ENCODE data around the gene NUP160.
"Not testable (repeated sequence)": the region's sequence is repeated elsewhere in the genome, so short reads cannot be mapped to it uniquely, and the experiment has no call there.

Gene NUP160

DNA sequence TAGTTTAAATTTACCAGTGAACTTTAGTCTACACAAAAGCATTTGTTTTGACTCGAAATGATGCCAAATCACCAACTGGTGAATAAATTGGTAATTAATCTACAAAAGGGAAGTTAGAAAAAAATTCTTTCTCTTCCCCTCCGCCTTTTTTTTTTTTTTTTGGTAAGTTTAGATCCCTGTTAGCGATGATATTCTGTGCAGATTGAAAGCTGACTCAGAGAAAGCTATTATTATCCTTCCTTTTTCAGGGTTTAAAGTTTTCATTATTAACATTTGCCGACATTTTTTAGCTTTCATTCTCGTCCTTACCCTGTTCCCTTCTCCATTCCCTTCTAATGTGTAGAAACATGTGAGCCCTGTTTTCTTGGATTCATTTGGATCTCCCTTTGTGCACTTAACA, 16.8 kb upstream of the NUP160 start:
- in situ Hi-C loops (cut with MboI; ENCODE audit: low sequenced_read_pairs) = no loop called here

GRCh38 chr11:47863898-47864430, 15.8 kb upstream of the NUP160 start:
- in situ Hi-C loops (cut with MboI; ENCODE audit: low sequenced_read_pairs) = no loop called here

- in situ Hi-C loops (cut with MboI; ENCODE audit: low sequenced_read_pairs) = no loop called here
Measured at GRCh38 chr11:47863189-47863897, 15.2 kb upstream of the NUP160 start.

GRCh38 chr11:47861728-47862127, 13.6 kb upstream of the NUP160 start:
- in situ Hi-C loops (cut with MboI; ENCODE audit: low sequenced_read_pairs) = no loop called here

- in situ Hi-C loops (cut with MboI; ENCODE audit: low sequenced_read_pairs) = no loop called here
Measured at GRCh38 chr11:47860536-47860935, 12.4 kb upstream of the NUP160 start.

- in situ Hi-C loops (cut with MboI; ENCODE audit: low sequenced_read_pairs) = no loop called here
Measured at GRCh38 chr11:47857892-47858543, 9.9 kb upstream of the NUP160 start.

- in situ Hi-C loops (cut with MboI; ENCODE audit: low sequenced_read_pairs) = no loop called here
Measured at GRCh38 chr11:47857485-47857884, 9.3 kb upstream of the NUP160 start.

DNA sequence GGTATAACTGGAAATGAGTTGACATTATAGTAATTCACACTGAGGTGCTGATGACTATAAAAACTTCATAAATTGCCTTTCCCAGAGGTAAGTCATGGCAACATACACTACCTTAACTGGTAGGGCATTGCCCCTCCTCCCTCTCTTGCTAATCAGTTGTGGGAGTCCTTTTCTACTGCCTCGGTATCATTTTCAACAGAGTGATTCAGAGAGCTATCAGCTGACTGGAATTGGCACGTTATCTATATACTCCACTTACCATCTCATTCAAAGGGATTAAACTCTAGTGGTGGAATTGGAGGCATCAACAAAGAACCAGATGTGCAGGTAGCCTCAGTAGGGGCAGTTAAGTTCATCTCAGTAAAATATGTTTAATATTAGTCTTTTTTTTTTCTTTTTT, 8.0 kb upstream of the NUP160 start:
- in situ Hi-C loops (cut with MboI; ENCODE audit: low sequenced_read_pairs) = no loop called here

- in situ Hi-C loops (cut with MboI; ENCODE audit: low sequenced_read_pairs) = no loop called here
Measured at GRCh38 chr11:47854667-47855066, 6.5 kb upstream of the NUP160 start.

GRCh38 chr11:47852053-47852452, 3.9 kb upstream of the NUP160 start:
- in situ Hi-C loops (cut with MboI; ENCODE audit: low sequenced_read_pairs) = no loop called here

DNA sequence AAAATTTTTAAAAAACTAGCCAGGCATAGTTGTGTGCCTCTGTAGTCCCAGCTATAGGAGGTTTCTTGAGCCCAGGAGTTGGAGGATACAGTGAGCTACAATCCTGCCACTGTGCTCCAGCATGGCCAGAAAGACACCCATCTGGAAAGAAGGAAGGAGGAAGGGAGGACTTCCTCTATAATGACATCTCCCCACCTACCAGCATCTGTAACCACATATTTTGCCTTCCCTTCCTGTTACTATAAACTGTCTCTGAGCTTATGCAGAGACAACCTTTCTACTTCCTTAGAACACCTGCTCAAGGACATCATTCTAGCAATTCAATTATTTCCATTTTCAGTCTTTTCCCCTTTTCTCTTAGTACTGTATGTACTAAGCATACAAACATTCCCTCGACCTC, 2.2 kb upstream of the NUP160 start:
- in situ Hi-C loops (cut with MboI; ENCODE audit: low sequenced_read_pairs) = no loop called here

DNA sequence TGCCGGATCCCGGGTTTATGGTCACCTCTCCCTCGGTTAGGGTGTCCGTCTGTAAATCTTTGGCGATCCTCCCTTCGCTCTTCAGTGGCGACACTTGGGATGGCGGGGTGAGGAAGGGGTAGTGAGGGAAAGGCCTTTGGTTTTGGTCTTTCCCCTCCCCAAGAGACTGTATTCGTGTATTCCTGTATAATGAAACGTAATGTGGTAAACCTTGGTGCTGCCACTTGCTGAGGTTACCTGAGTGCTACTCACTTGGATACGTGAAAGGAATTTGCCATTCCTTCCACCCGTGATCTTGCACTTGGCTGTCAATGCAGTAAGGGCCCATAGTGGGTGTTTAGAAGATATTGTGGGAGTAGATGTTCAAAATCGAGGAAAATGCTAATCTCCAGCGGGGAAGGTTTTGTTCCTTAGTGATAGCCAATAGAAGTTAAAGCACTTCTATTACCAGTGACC, 578 bp upstream of the NUP160 start:
- in situ Hi-C loops (cut with MboI; ENCODE audit: low sequenced_read_pairs) = no loop called here

DNA sequence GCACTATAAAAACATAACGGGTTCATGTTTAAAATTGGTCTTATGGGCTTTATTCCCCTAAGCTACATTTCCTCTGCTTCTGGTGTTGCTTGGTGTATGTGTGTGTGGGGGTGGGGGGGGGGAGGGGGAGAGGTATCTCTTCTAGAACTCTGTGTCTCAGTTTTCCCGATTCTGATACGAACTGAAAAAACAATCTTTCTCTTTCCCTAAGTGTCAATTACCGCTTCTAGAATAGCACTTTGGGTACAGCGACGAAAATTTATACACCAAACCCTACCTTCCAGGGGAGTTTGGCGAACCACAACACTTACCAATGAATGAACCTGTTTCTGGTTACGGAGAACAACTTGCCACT, 636 bp downstream of the NUP160 start:
- in situ Hi-C loops (cut with MboI; ENCODE audit: low sequenced_read_pairs) = no loop called here

DNA sequence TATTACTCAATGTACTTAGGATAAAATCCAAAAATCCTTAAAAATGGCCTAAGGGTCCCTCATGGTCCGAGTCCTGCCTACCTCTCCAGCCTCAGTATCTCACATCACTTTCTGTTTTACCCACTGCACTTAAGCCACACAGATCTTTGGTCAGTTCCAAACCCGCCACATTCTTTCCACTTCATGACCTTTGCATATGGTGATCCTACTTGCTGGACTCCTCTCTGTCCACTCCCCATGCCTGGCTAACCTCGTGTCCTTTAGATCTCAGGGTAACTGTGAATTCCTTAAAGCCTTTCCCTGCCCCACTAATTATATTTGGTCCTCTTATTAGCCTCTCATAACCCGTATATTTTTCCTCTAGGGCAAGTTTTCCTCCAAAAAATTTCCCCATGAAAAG, 1.2 kb downstream of the NUP160 start:
- in situ Hi-C loops (cut with MboI; ENCODE audit: low sequenced_read_pairs) = no loop called here

DNA sequence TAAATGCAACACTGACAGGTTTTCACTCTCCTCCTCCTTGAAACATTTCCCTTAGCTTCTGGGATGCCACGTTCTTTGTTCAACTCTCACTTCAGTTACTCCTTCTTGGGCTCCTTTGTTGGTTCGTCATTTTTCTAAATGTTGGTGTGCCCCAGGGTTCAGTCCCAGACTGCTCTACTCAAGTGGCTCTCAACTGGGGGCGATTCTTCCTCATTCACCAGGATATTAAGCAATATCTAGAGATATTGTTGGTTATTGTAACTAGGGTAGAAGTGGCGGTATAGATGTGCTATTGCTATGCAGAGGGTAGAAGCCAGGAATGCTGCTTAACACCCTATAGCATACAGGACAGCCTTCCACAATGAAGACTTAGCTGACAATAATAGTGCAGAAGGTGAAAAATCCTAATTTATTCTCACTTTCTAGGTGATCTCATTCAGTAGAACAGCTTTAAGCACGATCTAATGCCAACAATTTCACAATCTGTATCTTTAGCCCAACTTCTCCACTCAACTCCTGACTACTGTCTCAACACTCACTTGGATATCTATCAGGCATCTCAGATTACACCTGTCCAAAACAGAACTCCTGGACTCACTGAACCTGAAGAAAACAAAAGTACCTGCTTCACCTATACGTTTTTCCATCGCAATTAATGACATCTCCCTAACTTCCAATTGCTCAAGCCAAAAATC, 4.6 kb downstream of the NUP160 start:
- in situ Hi-C loops (cut with MboI; ENCODE audit: low sequenced_read_pairs) = no loop called here

GRCh38 chr11:47842749-47843148, 5.4 kb downstream of the NUP160 start:
- in situ Hi-C loops (cut with MboI; ENCODE audit: low sequenced_read_pairs) = no loop called here

- in situ Hi-C loops (cut with MboI; ENCODE audit: low sequenced_read_pairs) = no loop called here
Measured at GRCh38 chr11:47837929-47838328, 10.2 kb downstream of the NUP160 start.

GRCh38 chr11:47837292-47837691, 10.9 kb downstream of the NUP160 start:
- in situ Hi-C loops (cut with MboI; ENCODE audit: low sequenced_read_pairs) = no loop called here

- in situ Hi-C loops (cut with MboI; ENCODE audit: low sequenced_read_pairs) = not testable (repeated sequence)
Measured at GRCh38 chr11:47830013-47830412, 18.1 kb downstream of the NUP160 start.

GRCh38 chr11:47828284-47828683, 19.9 kb downstream of the NUP160 start:
- in situ Hi-C loops (cut with MboI; ENCODE audit: low sequenced_read_pairs) = no loop called here

- in situ Hi-C loops (cut with MboI; ENCODE audit: low sequenced_read_pairs) = not testable (repeated sequence)
Measured at GRCh38 chr11:47822664-47823063, 25.5 kb downstream of the NUP160 start.

GRCh38 chr11:47819743-47820142, 28.4 kb downstream of the NUP160 start:
- in situ Hi-C loops (cut with MboI; ENCODE audit: low sequenced_read_pairs) = no loop called here
